Endothelial cell of umbilical vein (primary cell): Measurements from ENCODE around the gene CCBE1. TPM values are rescaled to one million over a fixed set of nuclear protein-coding genes. Genes with fewer than 3 reads are reported as not detected.

Experiments
- BruUV-seq: library from RNA; stranded (reverse); fragments of 400-500 nt; replicated peaks from 2 replicates; lab custom pipeline; 2021; lab: Mats Ljungman, UMichigan
- CTCF ChIA-PET: fragments of 300-600, 350-600 bp; sonication (Branson Sonifier 250); formaldehyde crosslinking; loops from one replicate; lab custom pipeline; 2021; ENCODE audit warnings: antibody characterized with exemption, inconsistent platforms; lab: Charles Lee
- POLR2A ChIA-PET: fragments of 300-600, 350-600 bp; sonication (Branson Sonifier 250); formaldehyde crosslinking; loops from one replicate; lab custom pipeline; 2021; ENCODE audit warnings: antibody characterized with exemption, inconsistent platforms; lab: Charles Lee
- DNase-seq: peaks from one replicate; pipeline ENCODE4 v3.0.0-alpha.2; 2011; ENCODE audit warnings: low read depth, low spot score
- FAIRE-seq: peaks from 2 replicates; lab custom pipeline; 2011; peaks lifted over from hg19 to GRCh38; lab: Jason Lieb, UNC
- H2AFZ ChIP-seq: 2 replicates; pipeline ENCODE4 v1.6.0; 2012; ENCODE audit warnings: low read depth, low read length, control low read depth, inconsistent platforms
- H3K27ac ChIP-seq: 2 replicates; pipeline ENCODE4 v1.5.1; 2011; ENCODE audit warnings: low read depth, mild to moderate bottlenecking, control low read depth, low read length, moderate library complexity; ENCODE audit not compliant: insufficient read depth
- H3K27me3 ChIP-seq, 2 experiments: 2 replicates each; pipeline versions ENCODE4 v1.6.0 to v1.6.1; 2011; ENCODE audit warnings: low read length in 2 of 2, mixed read lengths in 1 of 2; ENCODE audit not compliant: control insufficient read depth in 2 of 2, insufficient read depth in 2 of 2
- H3K36me3 ChIP-seq, 2 experiments: 2 replicates in 1 of 2; 3 replicates in 1 of 2; pipeline ENCODE4 v1.5.1; 2011; ENCODE audit warnings: low read length in 2 of 2, mild to moderate bottlenecking in 1 of 2, moderate library complexity in 1 of 2; ENCODE audit not compliant: control insufficient read depth in 2 of 2, insufficient read depth in 2 of 2; ENCODE audit errors: extremely low read depth in 1 of 2
- H3K4me1 ChIP-seq: 3 replicates; pipeline ENCODE4 v1.5.1; 2011; ENCODE audit warnings: mild to moderate bottlenecking, low read length; ENCODE audit not compliant: control insufficient read depth, insufficient read depth; ENCODE audit errors: extremely low read depth
- H3K4me2 ChIP-seq: 2 replicates; pipeline ENCODE4 v1.6.1; 2011; ENCODE audit warnings: low read length, control low read depth, mixed read lengths; ENCODE audit not compliant: insufficient read depth
- H3K4me3 ChIP-seq, 3 experiments: fragments of 200-600 bp in 1 of 3; sonication (generic), shearing (Covaris generic) in 1 of 3; replicated peaks in 1 of 3; 2 replicates each; pipeline ENCODE4 v1.5.1; 2011 to 2016; ENCODE audit warnings: control low read depth in 3 of 3, low read length in 3 of 3, mild to moderate bottlenecking in 2 of 3, inconsistent platforms in 1 of 3, low read depth in 1 of 3, moderate library complexity in 1 of 3; ENCODE audit not compliant: insufficient read depth in 1 of 3
- H3K79me2 ChIP-seq: 2 replicates; pipeline ENCODE4 v1.6.0; 2012; ENCODE audit warnings: low read length, inconsistent platforms; ENCODE audit not compliant: control insufficient read depth, insufficient read depth
- H3K9ac ChIP-seq: replicated peaks from 2 replicates; pipeline ENCODE3; 2011; ENCODE audit warnings: low read length, control low read depth; ENCODE audit not compliant: insufficient read depth; ENCODE audit errors: extremely low read depth
- H3K9me1 ChIP-seq: replicated peaks from 3 replicates; pipeline ENCODE4 v1.6.0; 2011; ENCODE audit warnings: mild to moderate bottlenecking, low read length; ENCODE audit not compliant: control insufficient read depth, insufficient read depth; ENCODE audit errors: extremely low read depth
- H3K9me3 ChIP-seq: replicated peaks from 2 replicates; pipeline ENCODE4 v1.5.1; 2012; ENCODE audit warnings: low read length, inconsistent platforms; ENCODE audit not compliant: control insufficient read depth, insufficient read depth
- H4K20me1 ChIP-seq: replicated peaks from 2 replicates; pipeline ENCODE3; 2011; ENCODE audit warnings: mild to moderate bottlenecking, low read length; ENCODE audit not compliant: control insufficient read depth, insufficient read depth; ENCODE audit errors: extremely low read depth
- EZH2 ChIP-seq: IDR thresholded peaks from 2 replicates; pipeline ENCODE4 v1.6.1; 2012; ENCODE audit warnings: borderline replicate concordance, low read depth, mild to moderate bottlenecking, moderate library complexity, low read length, inconsistent platforms; ENCODE audit not compliant: severe bottlenecking
- FOS ChIP-seq: IDR thresholded peaks from 2 replicates; pipeline ENCODE4 v1.6.1; 2011; ENCODE audit warnings: mild to moderate bottlenecking, low read length, moderate library complexity, borderline replicate concordance; ENCODE audit not compliant: insufficient read depth
- GATA2 ChIP-seq: IDR thresholded peaks from 2 replicates; pipeline ENCODE4 v1.7.0; 2011; ENCODE audit warnings: low read depth, mild to moderate bottlenecking, moderate library complexity, mixed read lengths, low read length; ENCODE audit not compliant: insufficient read length, insufficient read depth
- JUN ChIP-seq: IDR thresholded peaks from 2 replicates; pipeline ENCODE4 v1.6.1; 2011; ENCODE audit warnings: borderline replicate concordance, low read depth; ENCODE audit not compliant: insufficient read length, insufficient read depth
- MYC ChIP-seq: IDR thresholded peaks from one replicate; pipeline ENCODE4 v1.6.1; 2011; ENCODE audit warnings: mild to moderate bottlenecking, low read depth, low read length
- POLR2A ChIP-seq: IDR thresholded peaks from 2 replicates; pipeline ENCODE4 v1.6.1; 2012; ENCODE audit warnings: low read depth, mild to moderate bottlenecking, control low read depth, low read length
- POLR2AphosphoS5 ChIP-seq: IDR thresholded peaks from 2 replicates; pipeline ENCODE4 v1.6.1; 2012; ENCODE audit warnings: low read depth, mild to moderate bottlenecking, control low read depth, low read length, moderate library complexity; ENCODE audit not compliant: insufficient read depth
- dilution Hi-C: fragments of 300-500 bp; cut with MboI; formaldehyde crosslinking; loops from one replicate; pipeline ENCODE4 v1.15.0; 2019; ENCODE audit warnings: low sequenced_read_pairs; ENCODE audit not compliant: extremely low pct_ligation_motif_present
- intact Hi-C: fragments of 100-400 bp; cut with micrococcal nuclease; formaldehyde crosslinking; loops from one replicate; pipeline ENCODE4 v1.10.0; 2022
- polyA plus RNA-seq, 4 experiments: library from polyadenylated mRNA; depleted of rRNA in 3 of 4; stranded (reverse) in 3 of 4; unstranded in 1 of 4; fragments of >200 nt; gene quantifications; 2 replicates each; pipeline versions ENCODE4 v1.2.1 to v1.2.3, GENCODE V29; 2011 to 2012; ENCODE audit warnings: missing spikeins in 1 of 4
- total RNA-seq: library from RNA; stranded (reverse); gene quantifications from 2 replicates; pipeline ENCODE4 v1.2.3, GENCODE V29; 2021
- TF ChIP-seq, protein P1 (sequence below): IDR thresholded peaks from 2 replicates; pipeline ENCODE4 v1.6.1; 2011; ENCODE audit not compliant: insufficient read depth, insufficient read length

The CCBE1 gene
- total and polyA plus RNA-seq, 2 donors (not counting 3 experiments of a cell fraction or from before 2014, with no cell fraction given), result 0.04 TPM; not detected in 1

DNA sequence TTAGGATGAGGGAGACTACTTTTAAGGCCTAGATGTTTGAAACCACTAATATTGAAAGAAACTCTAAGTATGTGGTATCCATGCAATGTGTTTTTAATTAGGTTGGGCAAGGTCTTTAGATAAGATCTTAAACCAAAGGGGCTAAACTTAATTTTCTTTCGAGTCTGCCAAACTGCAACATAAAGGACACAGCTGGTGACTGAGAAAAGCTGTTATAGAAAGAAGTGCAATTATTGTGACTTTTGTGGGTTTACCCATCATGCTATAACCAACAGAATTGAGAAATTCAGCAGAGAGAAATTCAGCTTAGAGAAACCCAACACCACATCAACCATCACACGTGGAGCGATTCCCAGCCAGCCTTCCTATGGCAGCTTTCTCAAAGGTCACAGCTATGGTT lies 218.6 kb downstream of the CCBE1 start:
- FAIRE-seq (no peak), DNase-seq (no peak)
- Histone ChIP-seq H4K20me1 (no peaks in the 10 kb centered on the region), H3K9ac (no peak overlapping the region), H3K4me3 (no peak overlapping the region), H3K4me2 (no peak overlapping the region), H3K36me3 (no peaks in the 10 kb centered on the region), H3K9me1 (no peaks in the 10 kb centered on the region), H3K27me3 (no peaks in the 10 kb centered on the region), H3K27ac (no peak overlapping the region), H2AFZ (no peak overlapping the region), H3K9me3 (no peaks in the 10 kb centered on the region), H3K79me2 (no peaks in the 10 kb centered on the region), H3K4me1 (no peaks in the 10 kb centered on the region)
- BruUV-seq, result no TSS peak
- dilution Hi-C loops (no loop called here), intact Hi-C loops (no loop called here)
- ChIA-PET POLR2A (interaction anchor here (0.6 kb wide), 1 partner anchor 11 kb away, joined by 3 read pairs; no protein-coding TSS in a partner anchor), CTCF (interaction anchor here (1.2 to 1.3 kb wide), 2 partner anchors 19 to 76 kb away, joined by 3 read pairs; no protein-coding TSS in a partner anchor)
- no peak for TF ChIP-seq JUN
- no peak for TF ChIP-seq GATA2
- TF ChIP-seq, protein P1, sequence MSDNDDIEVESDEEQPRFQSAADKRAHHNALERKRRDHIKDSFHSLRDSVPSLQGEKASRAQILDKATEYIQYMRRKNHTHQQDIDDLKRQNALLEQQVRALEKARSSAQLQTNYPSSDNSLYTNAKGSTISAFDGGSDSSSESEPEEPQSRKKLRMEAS, result no peak
- no peak for TF ChIP-seq POLR2A
- TF ChIP-seq MYC, result no peak
- TF ChIP-seq POLR2AphosphoS5, result no peak

DNA sequence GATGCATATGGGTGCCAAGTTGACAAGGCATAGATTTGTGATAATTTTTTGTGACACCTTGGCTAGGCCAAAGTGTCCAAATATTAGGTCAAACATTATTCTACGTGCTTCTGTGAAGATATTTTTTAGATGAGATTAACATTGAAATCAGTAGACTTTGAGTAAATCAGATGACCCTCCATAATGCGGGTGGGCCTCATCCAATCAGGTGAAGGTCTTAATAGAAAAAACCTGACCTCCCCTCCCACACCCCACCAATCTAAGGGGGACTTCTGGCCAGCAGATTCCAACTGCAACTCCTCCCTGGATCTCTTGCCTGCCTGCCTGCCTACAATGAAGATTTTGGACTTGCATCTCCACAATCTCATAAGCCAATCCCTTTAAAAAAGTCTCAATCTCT lies 219.4 kb downstream of the CCBE1 start:
- Histone ChIP-seq H3K27ac (no peak overlapping the region), H3K27me3 (no peaks in the 10 kb centered on the region), H3K79me2 (no peaks in the 10 kb centered on the region), H3K9ac (no peak overlapping the region), H2AFZ (no peak overlapping the region), H3K9me1 (no peaks in the 10 kb centered on the region), H3K4me1 (no peaks in the 10 kb centered on the region), H3K4me2 (no peak overlapping the region), H3K9me3 (no peaks in the 10 kb centered on the region), H3K4me3 (no peak overlapping the region), H3K36me3 (no peaks in the 10 kb centered on the region), H4K20me1 (no peaks in the 10 kb centered on the region)
- dilution Hi-C loops (no loop called here), intact Hi-C loops (no loop called here)
- no TSS peak for BruUV-seq
- TF ChIP-seq JUN (no peak), GATA2 (no peak), FOS (no peak), EZH2 (no peak), MYC (no peak), POLR2A (no peak), POLR2AphosphoS5 (no peak)
- TF ChIP-seq, protein P1, result no peak
- FAIRE-seq (no peak), DNase-seq (no peak)
- ChIA-PET CTCF (no interaction called here), POLR2A (no interaction called here)
